ENCODE data around the gene FCHSD2. TPM values are rescaled to one million over a fixed set of nuclear protein-coding genes. Genes with fewer than 3 reads are reported as not detected.

The FCHSD2 gene
- total and polyA plus RNA-seq, 2 of the 13 experiments (the other 11 are each of a cell fraction or from before 2014, with no cell fraction given), result 20.5 to 24.8 TPM

DNA sequence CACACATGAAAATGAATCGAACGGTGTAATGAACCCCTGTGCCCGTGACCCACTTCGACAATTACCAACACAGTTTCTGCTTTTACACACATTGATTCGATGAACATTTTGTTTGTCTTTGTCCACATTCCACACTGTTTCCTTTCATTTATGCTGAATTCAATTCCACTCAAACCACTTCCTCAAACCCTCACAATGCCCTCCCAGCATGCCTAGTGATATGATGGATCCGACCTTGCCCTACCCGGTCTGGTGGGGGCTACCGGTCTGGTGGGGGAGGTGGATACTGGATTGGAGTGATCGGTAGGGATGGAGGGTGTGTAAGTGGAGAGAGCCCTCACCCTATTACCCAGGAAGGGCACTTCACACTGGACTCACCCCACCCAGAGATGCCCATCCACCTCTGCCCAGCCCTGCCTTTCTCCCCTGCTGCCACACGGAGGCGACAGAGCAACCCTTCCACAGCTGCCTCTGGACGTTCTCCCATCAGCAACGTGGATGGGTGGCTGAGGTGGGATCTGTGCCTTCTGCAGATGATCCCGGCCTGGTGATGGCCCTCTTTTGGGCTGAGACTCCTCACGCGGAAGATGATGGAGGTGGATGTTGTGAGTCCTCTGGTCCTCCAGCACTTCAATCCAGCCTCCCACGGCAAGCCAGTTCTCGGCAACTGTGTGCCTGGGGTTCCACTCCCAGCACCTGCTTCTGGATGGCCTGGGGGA lies 43.0 kb upstream of the FCHSD2 start (continued):
- TF ChIP-seq, protein P1, sequence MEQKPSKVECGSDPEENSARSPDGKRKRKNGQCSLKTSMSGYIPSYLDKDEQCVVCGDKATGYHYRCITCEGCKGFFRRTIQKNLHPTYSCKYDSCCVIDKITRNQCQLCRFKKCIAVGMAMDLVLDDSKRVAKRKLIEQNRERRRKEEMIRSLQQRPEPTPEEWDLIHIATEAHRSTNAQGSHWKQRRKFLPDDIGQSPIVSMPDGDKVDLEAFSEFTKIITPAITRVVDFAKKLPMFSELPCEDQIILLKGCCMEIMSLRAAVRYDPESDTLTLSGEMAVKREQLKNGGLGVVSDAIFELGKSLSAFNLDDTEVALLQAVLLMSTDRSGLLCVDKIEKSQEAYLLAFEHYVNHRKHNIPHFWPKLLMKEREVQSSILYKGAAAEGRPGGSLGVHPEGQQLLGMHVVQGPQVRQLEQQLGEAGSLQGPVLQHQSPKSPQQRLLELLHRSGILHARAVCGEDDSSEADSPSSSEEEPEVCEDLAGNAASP (CRISPR knock-in tag; IDR thresholded peaks at IDR 0.05; ENCODE audit: borderline replicate concordance), result 0 out of 2 replicates have a peak, but pooled peaks have one; percentile 32
- 0 out of 2 replicates have a peak, but pooled peaks have one; percentile 20 for TF ChIP-seq REPIN1 (CRISPR knock-in tag; IDR thresholded peaks at IDR 0.05; ENCODE audit: borderline replicate concordance, low read depth)
- TF ChIP-seq, protein P2, sequence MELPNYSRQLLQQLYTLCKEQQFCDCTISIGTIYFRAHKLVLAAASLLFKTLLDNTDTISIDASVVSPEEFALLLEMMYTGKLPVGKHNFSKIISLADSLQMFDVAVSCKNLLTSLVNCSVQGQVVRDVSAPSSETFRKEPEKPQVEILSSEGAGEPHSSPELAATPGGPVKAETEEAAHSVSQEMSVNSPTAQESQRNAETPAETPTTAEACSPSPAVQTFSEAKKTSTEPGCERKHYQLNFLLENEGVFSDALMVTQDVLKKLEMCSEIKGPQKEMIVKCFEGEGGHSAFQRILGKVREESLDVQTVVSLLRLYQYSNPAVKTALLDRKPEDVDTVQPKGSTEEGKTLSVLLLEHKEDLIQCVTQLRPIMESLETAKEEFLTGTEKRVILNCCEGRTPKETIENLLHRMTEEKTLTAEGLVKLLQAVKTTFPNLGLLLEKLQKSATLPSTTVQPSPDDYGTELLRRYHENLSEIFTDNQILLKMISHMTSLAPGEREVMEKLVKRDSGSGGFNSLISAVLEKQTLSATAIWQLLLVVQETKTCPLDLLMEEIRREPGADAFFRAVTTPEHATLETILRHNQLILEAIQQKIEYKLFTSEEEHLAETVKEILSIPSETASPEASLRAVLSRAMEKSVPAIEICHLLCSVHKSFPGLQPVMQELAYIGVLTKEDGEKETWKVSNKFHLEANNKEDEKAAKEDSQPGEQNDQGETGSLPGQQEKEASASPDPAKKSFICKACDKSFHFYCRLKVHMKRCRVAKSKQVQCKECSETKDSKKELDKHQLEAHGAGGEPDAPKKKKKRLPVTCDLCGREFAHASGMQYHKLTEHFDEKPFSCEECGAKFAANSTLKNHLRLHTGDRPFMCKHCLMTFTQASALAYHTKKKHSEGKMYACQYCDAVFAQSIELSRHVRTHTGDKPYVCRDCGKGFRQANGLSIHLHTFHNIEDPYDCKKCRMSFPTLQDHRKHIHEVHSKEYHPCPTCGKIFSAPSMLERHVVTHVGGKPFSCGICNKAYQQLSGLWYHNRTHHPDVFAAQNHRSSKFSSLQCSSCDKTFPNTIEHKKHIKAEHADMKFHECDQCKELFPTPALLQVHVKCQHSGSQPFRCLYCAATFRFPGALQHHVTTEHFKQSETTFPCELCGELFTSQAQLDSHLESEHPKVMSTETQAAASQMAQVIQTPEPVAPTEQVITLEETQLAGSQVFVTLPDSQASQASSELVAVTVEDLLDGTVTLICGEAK (IDR thresholded peaks at IDR 0.05), result no peak
- TF ChIP-seq, protein P2 (CRISPR knock-in tag; IDR thresholded peaks at IDR 0.05), result no peak
- TF ChIP-seq ZNF12 (CRISPR knock-in tag; IDR thresholded peaks at IDR 0.05), result no peak
- TF ChIP-seq NONO (IDR thresholded peaks at IDR 0.05), result no peak
- TF ChIP-seq NONO (CRISPR knock-in tag; conservative IDR thresholded peaks at IDR 0.05), result peak; percentile 56; the same call in 1 of the 2 replicates
- no peak for TF ChIP-seq ADNP (CRISPR knock-in tag; IDR thresholded peaks at IDR 0.05)
- TF ChIP-seq, protein P3, sequence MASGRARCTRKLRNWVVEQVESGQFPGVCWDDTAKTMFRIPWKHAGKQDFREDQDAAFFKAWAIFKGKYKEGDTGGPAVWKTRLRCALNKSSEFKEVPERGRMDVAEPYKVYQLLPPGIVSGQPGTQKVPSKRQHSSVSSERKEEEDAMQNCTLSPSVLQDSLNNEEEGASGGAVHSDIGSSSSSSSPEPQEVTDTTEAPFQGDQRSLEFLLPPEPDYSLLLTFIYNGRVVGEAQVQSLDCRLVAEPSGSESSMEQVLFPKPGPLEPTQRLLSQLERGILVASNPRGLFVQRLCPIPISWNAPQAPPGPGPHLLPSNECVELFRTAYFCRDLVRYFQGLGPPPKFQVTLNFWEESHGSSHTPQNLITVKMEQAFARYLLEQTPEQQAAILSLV (CRISPR knock-in tag; IDR thresholded peaks at IDR 0.05; ENCODE audit: borderline replicate concordance), result 0 out of 2 replicates have a peak, but pooled peaks have one; percentile 31
- 0 out of 2 replicates have a peak, but pooled peaks have one; percentile 19 for TF ChIP-seq MEIS2 (CRISPR knock-in tag; IDR thresholded peaks at IDR 0.05)
- no peak for TF ChIP-seq MXD4 (CRISPR knock-in tag; IDR thresholded peaks at IDR 0.05)
- peak; percentile 25; the same call in 1 of the 2 replicates for TF ChIP-seq GATAD1 (CRISPR knock-in tag; IDR thresholded peaks at IDR 0.05)
- 0 out of 3 replicates have a peak, but pooled peaks have one; percentile 22 for TF ChIP-seq MXI1 (IDR thresholded peaks at IDR 0.05; ENCODE audit: borderline replicate concordance, low read depth, low read length)
- no peak for TF ChIP-seq DMAP1 (CRISPR knock-in tag; IDR thresholded peaks at IDR 0.05)
- TF ChIP-seq SP1 (IDR thresholded peaks at IDR 0.05), result no peak
- 0 out of 2 replicates have a peak, but pooled peaks have one; percentile 22 for TF ChIP-seq SP1 (CRISPR knock-in tag; IDR thresholded peaks at IDR 0.05)
- 0 out of 2 replicates have a peak, but pooled peaks have one; percentile 41 for TF ChIP-seq SP4 (CRISPR knock-in tag; IDR thresholded peaks at IDR 0.05)
